IMR-90 (cell line): ENCODE measurements around the gene KCNN4. TPM values are rescaled to one million over a fixed set of nuclear protein-coding genes. Genes with fewer than 3 reads are reported as not detected.
"Not testable (repeated sequence)": the region's sequence is repeated elsewhere in the genome, so short reads cannot be mapped to it uniquely, and the experiment has no call there.

ENCODE experiments used
- ATAC-seq: fragments of 200-7000 bp; cut with Tn5 transposase; 2 replicates; pipeline ENCODE4 v1.9.1; 2020; ENCODE audit warnings: low read depth, mild to moderate bottlenecking, moderate library complexity
- BruUV-seq: library from RNA; stranded (reverse); fragments of 400-500 nt; replicated peaks from 2 replicates; lab custom pipeline; 2021; lab: Mats Ljungman, UMichigan
- CTCF ChIA-PET: fragments of 300-600 bp; formaldehyde crosslinking; extraction: SDS; loops from one replicate; lab custom pipeline; 2021; ENCODE audit warnings: antibody characterized with exemption; lab: Yijun Ruan, JAX
- POLR2A ChIA-PET: fragments of 300-600 bp; sonication (Branson Sonifier 250); formaldehyde crosslinking; loops from one replicate; lab custom pipeline; 2022; ENCODE audit warnings: antibody characterized with exemption; ENCODE audit not compliant: unreplicated experiment; lab: Charles Lee
- DNase-seq: peaks from one replicate; pipeline ENCODE4 v3.0.0; 2013
- H2AFZ ChIP-seq: replicated peaks from 2 replicates; pipeline ENCODE3; 2013; ENCODE audit warnings: low read length, mild to moderate bottlenecking; ENCODE audit not compliant: poor library complexity
- H2AK5ac ChIP-seq: 2 replicates; pipeline ENCODE4 v1.6.1; 2013; ENCODE audit warnings: low read depth, low read length, inconsistent platforms
- H2AK9ac ChIP-seq: replicated peaks from 2 replicates; pipeline ENCODE3; 2013; ENCODE audit warnings: mild to moderate bottlenecking, low read depth, low read length, moderate library complexity; ENCODE audit not compliant: poor library complexity
- H2BK120ac ChIP-seq: 2 replicates; pipeline ENCODE4 v1.6.1; 2013; ENCODE audit warnings: low read depth, low read length, inconsistent platforms
- H2BK15ac ChIP-seq: 3 replicates; pipeline ENCODE4 v1.6.1; 2013; ENCODE audit warnings: low read depth, low read length, inconsistent platforms
- H2BK20ac ChIP-seq: 2 replicates; pipeline ENCODE4 v1.6.1; 2013; ENCODE audit warnings: low read depth, mild to moderate bottlenecking, inconsistent platforms, low read length, moderate library complexity
- H2BK5ac ChIP-seq: 2 replicates; pipeline ENCODE4 v1.6.1; 2013; ENCODE audit warnings: mild to moderate bottlenecking, low read depth, low read length, inconsistent platforms; ENCODE audit not compliant: poor library complexity, severe bottlenecking
- H3K14ac ChIP-seq: replicated peaks from 2 replicates; pipeline ENCODE4 v1.6.1; 2013; ENCODE audit warnings: low read depth, low read length, inconsistent platforms
- H3K18ac ChIP-seq: 2 replicates; pipeline ENCODE4 v1.6.1; 2013; ENCODE audit warnings: low read depth, low read length, control low read depth
- H3K23ac ChIP-seq: 2 replicates; pipeline ENCODE4 v1.6.1; 2013; ENCODE audit warnings: low read depth, low read length, inconsistent platforms
- H3K27ac ChIP-seq: 2 replicates; pipeline ENCODE4 v1.5.1; 2013; ENCODE audit warnings: mild to moderate bottlenecking, control low read depth, low read length; ENCODE audit not compliant: insufficient read depth
- H3K27me3 ChIP-seq: 2 replicates; pipeline ENCODE4 v1.6.1; 2013; ENCODE audit warnings: low read length; ENCODE audit not compliant: control insufficient read depth, insufficient read depth
- H3K36me3 ChIP-seq: 2 replicates; pipeline ENCODE4 v1.6.1; 2013; ENCODE audit warnings: low read length, mixed read lengths; ENCODE audit not compliant: control insufficient read depth, insufficient read depth
- H3K4ac ChIP-seq: 2 replicates; pipeline ENCODE4 v1.6.1; 2013; ENCODE audit warnings: low read depth, low read length, inconsistent platforms
- H3K4me1 ChIP-seq: 2 replicates; pipeline ENCODE4 v1.6.1; 2013; ENCODE audit warnings: low read length, mixed read lengths; ENCODE audit not compliant: control insufficient read depth, insufficient read depth
- H3K4me2 ChIP-seq: 2 replicates; pipeline ENCODE4 v1.6.1; 2013; ENCODE audit warnings: low read depth, mild to moderate bottlenecking, control low read depth, low read length, moderate library complexity
- H3K4me3 ChIP-seq: 2 replicates; pipeline ENCODE4 v1.5.1; 2013; ENCODE audit warnings: low read depth, mild to moderate bottlenecking, control low read depth, low read length, moderate library complexity; ENCODE audit not compliant: insufficient read depth
- H3K56ac ChIP-seq: 2 replicates; pipeline ENCODE4 v1.6.1; 2013; ENCODE audit warnings: low read length, inconsistent platforms; ENCODE audit not compliant: insufficient read depth; ENCODE audit errors: extremely low read depth
- H3K79me1 ChIP-seq, 2 experiments: 2 replicates each; pipeline ENCODE4 v1.6.1; 2013; ENCODE audit warnings: low read length in 2 of 2, inconsistent platforms in 1 of 2, low read depth in 1 of 2
- H3K9ac ChIP-seq: 2 replicates; pipeline ENCODE4 v1.6.1; 2013; ENCODE audit warnings: low read depth, low read length, control low read depth
- H3K9me1 ChIP-seq: 2 replicates; pipeline ENCODE4 v1.6.1; 2013; ENCODE audit warnings: low read length, inconsistent platforms; ENCODE audit not compliant: insufficient read depth
- H3K9me3 ChIP-seq: 2 replicates; pipeline ENCODE4 v1.6.1; 2013; ENCODE audit warnings: low read length; ENCODE audit not compliant: control insufficient read depth, insufficient read depth
- H4K20me1 ChIP-seq: 2 replicates; pipeline ENCODE4 v1.6.1; 2013; ENCODE audit warnings: low read length, inconsistent platforms; ENCODE audit not compliant: insufficient read depth
- H4K5ac ChIP-seq: 2 replicates; pipeline ENCODE4 v1.6.1; 2013; ENCODE audit warnings: mild to moderate bottlenecking, low read depth, low read length, control low read depth
- H4K8ac ChIP-seq, 2 experiments: 2 replicates each; pipeline ENCODE4 v1.6.1; 2013; ENCODE audit warnings: low read depth in 2 of 2, low read length in 2 of 2, control low read depth in 1 of 2, inconsistent platforms in 1 of 2
- H4K91ac ChIP-seq: 2 replicates; pipeline ENCODE4 v1.6.1; 2013; ENCODE audit warnings: low read depth, low read length, inconsistent platforms; ENCODE audit not compliant: insufficient read depth
- POLR2A ChIP-seq: IDR thresholded peaks from 2 replicates; pipeline ENCODE4 v1.6.1; 2012; ENCODE audit warnings: mild to moderate bottlenecking, low read depth, low read length
- WGBS, 2 experiments: methylation state at CpG; one replicate each; pipeline versions ENCODE4 v1.1.5 to v1.1.7; 2013; ENCODE audit warnings: missing lambda C conversion rate in 2 of 2; ENCODE audit not compliant: insufficient read length in 1 of 2; ENCODE audit errors: extremely low coverage in 2 of 2; 5-methylcytosine and 5-hydroxymethylcytosine counted together
- dilution Hi-C: fragments of 300-500 bp; cut with HindIII; formaldehyde crosslinking; loops from one replicate; pipeline ENCODE4 v1.14.3; 2018; ENCODE audit warnings: low sequenced_read_pairs; ENCODE audit not compliant: unreplicated experiment
- in situ Hi-C: fragments of 300-500 bp; cut with MboI; formaldehyde crosslinking; loops from 3 replicates; pipeline ENCODE4 v1.14.3; 2019; ENCODE audit warnings: low sequenced_read_pairs, inconsistent platforms, mixed read lengths
- intact Hi-C: fragments of 100-400 bp; cut with micrococcal nuclease; formaldehyde crosslinking; loops from 2 replicates; pipeline ENCODE4 v1.10.0; 2022
- polyA plus RNA-seq, 3 experiments: library from polyadenylated mRNA; depleted of rRNA; stranded (reverse); fragments of >200 nt; gene quantifications; 2 replicates each; pipeline ENCODE4 v1.2.3, GENCODE V29; 2012; ENCODE audit warnings: low replicate concordance in 1 of 3
- total RNA-seq: library from RNA; depleted of rRNA; stranded (reverse); fragments of >200 nt; gene quantifications from 2 replicates; pipeline ENCODE4 v1.2.3, GENCODE V29; 2012
- TF ChIP-seq, protein P1 (sequence below): fragments of 150-350 bp; IDR thresholded peaks from 2 replicates; pipeline ENCODE4 v1.6.1; 2017; ENCODE audit warnings: mild to moderate bottlenecking, antibody characterized with exemption, low read length, low read depth

KCNN4 gene
- total and polyA plus RNA-seq, 2 of the 4 experiments (the other 2 are of a cell fraction), result 0.54 to 0.99 TPM

DNA sequence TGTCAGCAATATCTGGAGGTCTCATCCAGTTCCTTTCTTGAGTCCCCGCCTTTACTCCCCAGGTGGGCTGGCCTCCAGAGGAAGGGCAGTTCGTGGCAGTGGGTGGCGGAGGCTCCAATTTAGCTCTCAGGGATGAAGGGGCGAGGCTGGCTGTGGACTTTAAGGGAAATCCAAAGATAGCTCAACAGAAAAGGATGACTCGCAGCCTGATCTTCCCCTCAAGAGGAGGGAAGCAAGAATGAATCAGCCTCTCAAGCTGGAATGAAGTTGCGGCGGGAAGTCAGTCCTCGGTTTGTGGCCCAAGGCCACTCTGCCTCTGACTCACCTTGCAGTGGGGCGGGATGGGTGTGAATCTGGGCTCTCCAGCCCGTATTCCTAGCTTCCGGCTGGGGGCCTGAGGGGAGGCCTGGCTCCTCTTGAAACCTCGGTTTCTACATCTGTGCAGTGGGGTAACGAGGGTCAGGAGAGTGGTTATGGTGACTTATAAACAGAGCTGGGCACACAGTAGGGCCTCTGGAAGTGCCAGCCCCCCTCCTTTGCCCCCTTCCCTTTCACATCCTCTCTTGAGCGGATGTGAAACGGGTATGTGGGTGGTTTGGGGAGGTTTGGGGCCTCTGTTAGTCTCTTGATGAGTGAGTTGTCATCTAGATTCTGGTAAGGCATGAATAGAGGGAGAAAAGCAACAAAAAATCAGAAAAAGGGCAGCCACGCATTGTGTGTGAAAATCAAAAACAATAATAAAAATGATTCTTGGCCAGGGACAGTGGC, 15.5 kb downstream of the KCNN4 start (continued):
- TF ChIP-seq, protein P1, sequence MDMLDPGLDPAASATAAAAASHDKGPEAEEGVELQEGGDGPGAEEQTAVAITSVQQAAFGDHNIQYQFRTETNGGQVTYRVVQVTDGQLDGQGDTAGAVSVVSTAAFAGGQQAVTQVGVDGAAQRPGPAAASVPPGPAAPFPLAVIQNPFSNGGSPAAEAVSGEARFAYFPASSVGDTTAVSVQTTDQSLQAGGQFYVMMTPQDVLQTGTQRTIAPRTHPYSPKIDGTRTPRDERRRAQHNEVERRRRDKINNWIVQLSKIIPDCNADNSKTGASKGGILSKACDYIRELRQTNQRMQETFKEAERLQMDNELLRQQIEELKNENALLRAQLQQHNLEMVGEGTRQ, result no peak
- no peak for TF ChIP-seq POLR2A

DNA sequence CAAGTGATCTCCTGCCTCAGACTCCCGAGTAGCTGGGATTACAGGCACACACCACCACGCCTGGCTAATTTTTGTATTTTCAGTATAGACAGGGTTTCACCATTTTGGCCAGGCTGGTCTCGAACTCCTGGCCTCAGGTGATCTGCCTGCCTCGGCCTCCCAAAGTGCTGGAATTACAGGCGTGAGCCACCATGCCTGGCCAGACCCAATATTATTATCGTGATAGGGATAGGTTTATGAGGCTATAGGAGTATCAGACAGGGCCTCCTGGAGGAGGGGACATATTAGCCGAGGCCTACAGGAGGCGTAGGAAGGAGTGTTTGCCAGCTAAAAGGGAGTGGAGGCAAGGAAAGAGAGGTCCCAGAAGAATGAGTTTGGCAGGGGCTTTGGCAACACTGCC, 16.1 kb downstream of the KCNN4 start:
- H3K9ac ChIP-seq, DNase-seq, intact Hi-C loops, BruUV-seq, in situ Hi-C loops, H3K27me3 ChIP-seq, H3K4me3 ChIP-seq, H4K20me1 ChIP-seq, H3K9me3 ChIP-seq, H3K36me3 ChIP-seq, dilution Hi-C loops, H4K5ac ChIP-seq: not testable (repeated sequence)
- H3K79me1 ChIP-seq, result peaks cover 0 to 14% of the 10 kb centered on the region in 2 experiments; a peak in 2 of 4 replicates
- peak; percentile 3; the same call in 1 of the 2 replicates for ATAC-seq
- peak overlapping the region; percentile 57 for H3K14ac ChIP-seq
- H3K27ac ChIP-seq, result peak overlapping the region; percentile 61
- peak overlapping the region; percentile 69 for H2BK5ac ChIP-seq
- peak overlapping the region; percentile 96; the same call in 2 of the 3 replicates for H2BK15ac ChIP-seq
- peak overlapping the region; percentile 48 to 91 for H4K8ac ChIP-seq
- peak overlapping the region; percentile 35 for H3K4me2 ChIP-seq
- H2BK20ac ChIP-seq, result peak overlapping the region; percentile 92
- H3K56ac ChIP-seq, result peak overlapping the region; percentile 63
- peak overlapping the region; percentile 59 for H2AK9ac ChIP-seq
- H4K91ac ChIP-seq, result peak overlapping the region; percentile 86
- peak overlapping the region; percentile 81 for H2BK120ac ChIP-seq
- peak overlapping the region; percentile 80 for H3K4ac ChIP-seq
- peaks cover 14% of the 10 kb centered on the region for H3K4me1 ChIP-seq
- ChIA-PET POLR2A (interaction anchor here (1.0 to 1.4 kb wide), 2 partner anchors 10 to 12 kb away, joined by 3 read pairs; partner anchors contain the start of gene SMG9), CTCF (interaction anchor here (0.7 to 2.5 kb wide), 5 partner anchors 10 to 21 kb away, joined by 3 to 10 read pairs (median 4); no protein-coding TSS in a partner anchor)
- H3K23ac ChIP-seq, result peak overlapping the region; percentile 72
- peak overlapping the region; percentile 49; the same call in 1 of the 2 replicates for H3K18ac ChIP-seq
- 83% methylated on average over 5 of the region's 8 CpGs; no CpG with 5 or more reads in 1 of the 2 experiments for WGBS, 2 experiments
- H2AFZ ChIP-seq, result peak overlapping the region; percentile 84
- peaks cover 25% of the 10 kb centered on the region for H3K9me1 ChIP-seq
- H2AK5ac ChIP-seq, result peak overlapping the region; percentile 95
